ENCODE data around the gene SLC22A1.
"Not testable (repeated sequence)": the region's sequence is repeated elsewhere in the genome, so short reads cannot be mapped to it uniquely, and the experiment has no call there.

SLC22A1 gene

DNA sequence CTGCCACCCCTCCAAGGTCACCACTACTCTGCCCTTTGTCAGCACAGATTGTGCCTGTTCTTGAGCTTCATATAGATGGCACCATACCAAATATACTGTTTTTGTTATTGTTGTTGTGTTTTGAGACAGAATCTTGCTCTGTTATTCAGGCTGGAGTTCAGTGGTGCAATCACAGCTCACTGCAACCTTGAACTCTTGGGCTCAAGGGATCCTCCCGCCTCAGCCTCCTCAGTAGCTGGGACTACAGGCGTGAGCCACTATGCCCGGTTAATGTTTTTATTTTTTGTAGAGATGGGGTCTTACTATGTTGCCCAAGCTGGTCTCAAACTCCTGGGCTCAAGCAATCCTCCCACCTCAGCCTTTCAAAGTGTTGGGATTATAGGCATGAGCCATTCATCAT lies 18.9 kb downstream of the SLC22A1 start:
- DNase-seq, result not testable (repeated sequence)

DNA sequence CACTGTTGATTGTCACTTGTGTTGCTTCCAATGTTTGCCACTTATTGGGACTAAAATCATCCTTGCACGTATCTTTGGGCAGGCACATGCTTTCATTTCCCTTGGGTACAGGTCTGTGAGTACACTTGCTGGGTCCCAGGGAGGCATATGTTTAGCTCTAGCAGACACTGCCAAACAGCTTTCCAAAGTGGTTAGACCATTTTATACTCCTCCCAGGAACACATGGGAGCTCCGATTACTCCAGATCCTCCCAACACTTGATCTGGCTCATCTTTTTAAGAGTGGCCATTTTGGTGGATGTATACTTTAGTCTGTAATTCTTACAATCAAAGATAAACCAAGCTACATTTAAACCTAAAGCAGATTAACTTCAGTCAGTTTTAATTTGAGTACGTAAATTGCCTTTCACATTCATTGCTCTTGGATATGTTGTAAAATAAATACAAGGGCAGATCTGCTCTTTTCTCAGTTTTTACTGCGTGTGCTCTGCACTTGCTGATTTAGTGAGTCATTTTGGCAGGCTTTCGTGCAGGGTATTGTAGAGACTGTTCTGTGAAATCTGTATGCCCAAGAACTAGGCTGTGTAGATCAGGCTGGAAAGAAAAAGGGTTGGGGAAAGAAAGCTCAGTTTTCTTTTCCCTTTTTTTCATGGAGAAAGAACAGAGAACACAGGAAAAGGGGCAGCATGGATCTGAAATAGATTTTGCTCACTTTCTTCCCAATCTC lies 19.5 kb downstream of the SLC22A1 start:
- DNase-seq, result no peak

DNA sequence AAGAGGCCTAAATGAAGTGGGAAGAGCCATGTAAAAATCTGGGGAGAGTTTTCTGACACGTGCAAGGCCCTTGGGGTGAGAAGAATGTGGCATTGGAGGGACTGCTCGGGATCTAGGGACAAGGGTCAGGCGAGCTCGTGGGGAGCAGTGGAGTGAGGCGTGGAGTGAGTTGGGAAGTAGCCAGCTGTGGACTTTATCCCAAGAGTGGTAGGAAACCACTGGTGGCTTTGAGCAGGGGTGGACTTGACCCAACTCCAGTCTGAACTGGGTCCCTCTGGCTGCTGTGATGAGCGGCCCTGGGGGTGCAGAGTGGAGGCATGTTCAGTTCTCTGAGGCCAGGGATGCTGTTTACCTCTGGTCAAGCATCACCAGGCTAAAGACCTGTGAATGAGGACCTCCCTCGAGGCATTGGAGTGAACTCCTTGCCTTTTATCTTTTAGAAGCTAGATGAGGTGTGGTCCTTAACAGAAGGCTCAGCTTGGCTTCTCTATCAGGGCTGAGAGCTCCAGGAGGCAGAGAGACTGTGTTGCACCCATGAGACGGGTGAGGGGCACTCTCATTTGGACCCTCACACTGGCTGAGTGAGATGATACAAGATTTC lies 20.6 kb downstream of the SLC22A1 start:
- DNase-seq, result no peak

DNA sequence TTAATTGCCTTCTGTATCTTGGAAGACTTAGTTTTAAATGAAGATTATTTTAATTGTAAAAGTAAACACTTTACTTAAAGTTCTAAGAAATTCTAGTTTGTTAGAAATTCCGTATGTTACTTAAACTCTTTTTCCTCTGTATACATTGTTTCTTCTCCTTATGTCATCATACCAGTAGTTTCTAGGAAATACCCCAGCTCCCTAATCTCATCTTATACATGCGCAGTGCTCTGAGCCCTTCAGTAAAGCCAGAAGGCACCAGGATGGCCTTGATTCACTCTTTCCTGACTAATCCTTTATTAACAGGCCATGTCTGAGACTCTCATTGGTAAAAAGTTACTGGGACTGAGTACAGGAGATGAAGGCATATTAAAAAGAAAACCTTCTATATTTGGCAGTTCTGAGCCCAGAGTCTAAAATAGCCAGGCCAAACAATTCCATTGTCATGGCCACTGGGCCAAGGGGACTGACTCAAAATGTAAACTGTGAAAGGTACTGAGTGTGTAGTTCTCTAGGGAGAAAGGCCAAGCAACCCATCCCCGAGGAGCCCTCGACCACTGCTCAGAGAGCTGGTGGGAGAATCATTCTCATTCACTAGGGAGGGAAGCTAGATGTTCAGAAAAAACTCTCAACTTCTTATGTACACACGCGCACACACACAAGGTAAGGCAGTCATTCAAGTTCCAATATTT lies 25.0 kb downstream of the SLC22A1 start:
- DNase-seq, result no peak

DNA sequence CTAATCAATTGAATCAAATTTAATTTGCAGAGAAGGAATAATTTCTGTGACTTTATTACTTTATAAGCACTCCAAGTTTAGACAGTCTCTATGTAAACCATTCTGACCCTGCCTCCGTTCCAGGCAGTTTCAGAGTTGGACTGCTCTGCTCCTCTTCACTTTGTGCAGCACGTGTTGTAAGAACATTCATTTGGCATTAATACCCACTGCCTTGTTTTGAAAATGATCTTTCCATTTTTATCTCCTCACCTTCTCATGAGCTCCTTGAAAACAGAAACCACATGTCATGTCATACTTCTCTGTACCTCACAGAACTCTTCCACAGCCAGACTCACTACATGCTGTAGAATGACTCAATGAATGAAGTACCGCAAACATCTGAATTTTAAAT lies 25.5 kb downstream of the SLC22A1 start:
- DNase-seq, result no peak

DNA sequence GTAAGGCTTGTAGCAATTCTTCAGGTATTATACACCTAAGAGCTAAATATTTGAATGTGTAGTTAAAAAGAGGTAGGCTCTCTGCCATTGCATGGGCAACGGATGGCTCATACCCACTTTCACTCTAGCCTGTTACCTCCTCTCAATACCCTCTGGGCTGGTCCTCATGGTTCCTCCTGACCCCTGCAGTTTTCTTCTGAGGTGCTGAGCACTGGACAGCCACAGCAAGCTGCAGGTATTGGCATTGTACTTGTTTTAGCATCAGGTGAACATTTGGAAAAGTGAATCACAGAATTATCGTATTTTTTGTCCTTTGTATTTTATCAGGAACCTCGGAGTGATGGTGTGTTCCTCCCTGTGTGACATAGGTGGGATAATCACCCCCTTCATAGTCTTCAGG lies 32.9 kb downstream of the SLC22A1 start:
- DNase-seq, result no peak

DNA sequence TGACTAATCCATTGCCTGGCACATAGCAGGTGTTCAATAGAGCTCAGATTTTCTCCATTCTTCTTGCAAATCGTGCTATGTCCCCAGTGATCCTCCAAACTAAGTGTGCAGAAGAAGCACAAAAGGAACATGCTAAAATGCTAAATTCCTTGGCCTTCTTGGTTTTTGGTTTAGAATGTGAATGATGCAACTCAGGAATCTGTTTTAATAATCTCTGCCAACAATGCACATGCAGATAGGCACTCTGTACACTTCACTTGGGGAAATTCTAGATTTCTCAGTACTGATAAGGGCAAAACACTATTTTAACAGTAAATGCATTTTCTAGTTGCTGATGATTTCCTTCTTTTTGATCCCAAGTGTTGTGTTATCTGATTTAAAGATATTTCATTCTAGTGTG lies 35.2 kb downstream of the SLC22A1 start:
- no peak for DNase-seq

DNA sequence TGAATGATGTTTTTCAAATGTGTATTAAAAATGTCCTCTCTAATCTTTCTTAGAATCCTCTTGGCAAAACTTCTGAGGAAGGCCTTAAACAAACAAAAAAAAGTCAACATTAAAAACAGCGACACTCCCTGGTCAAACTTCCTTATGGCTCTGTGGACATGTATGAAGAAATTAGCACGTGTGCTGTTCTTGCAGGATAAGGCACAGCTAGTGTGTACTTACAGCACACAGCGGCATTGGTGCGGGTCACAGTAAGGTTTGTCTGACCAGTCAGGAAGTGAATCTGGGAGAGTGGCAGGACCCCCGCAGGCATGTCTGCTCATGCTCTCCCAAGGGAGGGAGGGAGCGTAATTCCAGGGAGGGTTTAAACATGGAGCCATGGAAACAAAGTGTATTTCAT lies 38.8 kb downstream of the SLC22A1 start:
- no peak for DNase-seq

DNA sequence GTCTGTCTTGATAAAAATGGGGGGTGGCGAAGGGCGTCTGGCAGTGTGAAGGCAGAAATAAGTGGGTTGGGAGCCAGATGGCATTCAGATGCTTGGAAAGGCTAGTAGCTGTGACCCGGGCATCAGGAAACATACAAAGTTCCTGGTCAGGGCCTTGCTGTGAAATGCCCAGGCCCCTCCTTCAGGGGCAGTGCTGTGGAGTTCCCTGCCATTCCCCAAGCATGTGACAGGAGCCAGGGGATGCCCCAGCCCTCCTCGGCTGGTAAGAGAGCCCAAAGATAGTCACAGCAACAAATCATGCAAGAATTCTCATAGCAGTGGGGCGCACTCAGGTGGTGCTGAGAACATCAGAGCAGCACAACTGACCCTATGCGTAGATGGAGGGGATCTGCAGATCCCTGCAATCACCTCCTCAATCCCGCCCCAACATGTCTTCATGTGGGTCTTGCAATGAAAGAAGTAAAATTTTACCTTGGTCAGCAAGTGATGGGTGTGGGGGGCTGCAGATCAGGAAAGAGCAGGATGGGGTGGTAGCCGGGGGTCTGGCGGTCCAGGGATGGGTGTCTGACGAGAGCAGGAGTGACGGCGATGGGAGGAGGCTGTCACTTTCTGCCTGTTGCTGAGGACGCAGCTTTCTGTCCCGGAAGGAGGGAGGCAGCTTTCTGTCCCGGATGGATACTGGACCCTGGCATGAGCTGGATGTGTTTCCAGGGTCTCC lies 39.5 kb downstream of the SLC22A1 start:
- no peak for DNase-seq

DNA sequence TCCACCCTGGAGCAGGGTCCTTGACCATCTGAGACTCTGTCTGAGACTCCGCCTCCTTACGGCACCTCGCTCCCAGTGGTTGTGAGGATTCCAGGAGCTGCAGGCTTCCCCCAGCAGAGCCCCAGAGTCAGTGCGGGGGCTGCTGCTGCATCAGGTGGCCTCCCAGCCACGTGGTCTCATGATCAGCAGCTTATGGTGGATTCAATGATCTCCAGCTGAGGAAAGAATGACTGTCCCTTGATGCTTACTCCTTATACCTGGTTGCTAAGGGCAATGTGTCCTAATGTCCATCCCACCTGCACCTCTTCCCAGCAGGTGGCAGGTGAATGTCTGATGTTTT lies 40.0 kb downstream of the SLC22A1 start:
- DNase-seq, result no peak

DNA sequence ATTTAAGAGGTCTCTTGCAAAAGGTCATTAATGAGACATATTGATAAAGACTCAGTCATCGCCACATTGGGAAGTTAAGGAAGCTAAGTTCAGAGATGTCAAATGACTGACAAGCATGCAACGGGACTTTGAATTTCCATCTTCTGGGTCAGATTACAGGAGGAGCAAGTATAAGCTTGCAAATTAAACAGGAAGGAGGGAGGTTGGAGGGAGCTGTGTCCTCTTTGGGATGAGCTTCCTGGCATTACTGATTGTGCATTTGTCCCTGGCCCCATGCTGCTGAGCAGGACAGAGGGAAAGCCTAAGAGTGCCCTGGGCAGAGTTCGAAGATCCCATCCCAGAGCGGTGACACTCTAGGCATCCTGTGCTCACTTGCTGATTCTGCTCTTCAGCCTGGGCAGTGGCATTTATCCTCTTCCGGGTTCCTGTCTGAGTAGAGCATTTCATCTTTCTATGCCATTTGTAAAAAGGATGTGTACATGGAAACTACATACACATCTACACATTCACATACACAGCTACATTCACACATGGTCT lies 40.5 kb downstream of the SLC22A1 start:
- no peak for DNase-seq

DNA sequence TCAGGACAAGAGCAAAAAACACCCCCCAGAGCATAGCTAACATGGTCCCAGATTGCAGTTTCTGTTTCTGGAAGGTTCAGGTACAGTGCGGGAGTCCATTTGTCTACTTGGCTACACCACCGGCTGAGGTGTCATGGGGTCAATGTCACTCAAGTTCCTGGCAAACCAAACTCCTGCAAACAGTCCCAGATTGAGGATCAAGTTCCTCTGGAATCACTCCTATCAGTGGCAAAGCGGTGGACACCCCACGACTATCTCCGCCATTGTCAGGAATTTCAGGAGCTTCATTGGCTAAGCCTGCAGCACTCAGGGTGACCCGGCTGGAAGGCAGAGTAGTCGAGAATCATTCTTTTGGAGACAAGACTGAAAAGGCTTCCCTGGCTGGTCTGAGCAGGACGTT lies 41.8 kb downstream of the SLC22A1 start:
- no peak for DNase-seq

DNA sequence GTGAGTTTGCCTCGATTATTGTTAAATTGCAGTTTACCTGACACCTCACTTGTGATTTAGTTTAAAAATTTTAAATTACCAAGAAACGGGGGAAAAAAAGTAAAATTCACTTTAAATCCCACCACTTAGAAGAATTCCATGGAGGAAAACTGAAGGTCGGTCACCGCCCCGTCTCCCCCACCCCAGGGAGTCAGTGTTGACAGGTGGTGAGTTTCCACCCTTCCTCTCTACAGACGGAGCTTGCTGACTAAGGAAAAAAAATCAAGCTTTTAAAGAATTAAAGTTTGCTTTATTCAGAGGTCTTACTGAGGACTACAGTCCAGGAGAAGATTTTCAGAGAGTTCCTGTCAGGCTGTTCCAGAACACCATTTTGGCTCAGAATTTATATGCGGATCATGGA lies 42.3 kb downstream of the SLC22A1 start:
- no peak for DNase-seq

DNA sequence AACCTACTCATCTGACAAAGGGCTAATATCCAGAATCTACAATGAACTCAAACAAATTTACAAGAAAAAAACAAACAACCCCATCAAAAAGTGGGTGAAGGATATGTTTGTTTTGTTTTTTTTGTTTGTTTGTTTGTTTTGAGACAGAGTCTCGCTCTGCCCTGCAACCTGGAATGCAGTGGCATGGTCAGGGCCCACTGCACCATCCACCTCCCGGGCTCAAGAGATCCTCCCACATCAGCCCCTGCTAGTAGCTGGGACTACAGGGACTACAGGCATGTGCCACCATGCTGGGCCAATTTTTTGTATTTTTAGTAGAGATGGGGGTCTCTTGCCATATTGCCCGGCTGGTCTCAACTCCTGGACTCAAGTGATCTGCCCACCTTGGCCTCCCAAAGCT lies 44.3 kb downstream of the SLC22A1 start:
- DNase-seq, result not testable (repeated sequence)

DNA sequence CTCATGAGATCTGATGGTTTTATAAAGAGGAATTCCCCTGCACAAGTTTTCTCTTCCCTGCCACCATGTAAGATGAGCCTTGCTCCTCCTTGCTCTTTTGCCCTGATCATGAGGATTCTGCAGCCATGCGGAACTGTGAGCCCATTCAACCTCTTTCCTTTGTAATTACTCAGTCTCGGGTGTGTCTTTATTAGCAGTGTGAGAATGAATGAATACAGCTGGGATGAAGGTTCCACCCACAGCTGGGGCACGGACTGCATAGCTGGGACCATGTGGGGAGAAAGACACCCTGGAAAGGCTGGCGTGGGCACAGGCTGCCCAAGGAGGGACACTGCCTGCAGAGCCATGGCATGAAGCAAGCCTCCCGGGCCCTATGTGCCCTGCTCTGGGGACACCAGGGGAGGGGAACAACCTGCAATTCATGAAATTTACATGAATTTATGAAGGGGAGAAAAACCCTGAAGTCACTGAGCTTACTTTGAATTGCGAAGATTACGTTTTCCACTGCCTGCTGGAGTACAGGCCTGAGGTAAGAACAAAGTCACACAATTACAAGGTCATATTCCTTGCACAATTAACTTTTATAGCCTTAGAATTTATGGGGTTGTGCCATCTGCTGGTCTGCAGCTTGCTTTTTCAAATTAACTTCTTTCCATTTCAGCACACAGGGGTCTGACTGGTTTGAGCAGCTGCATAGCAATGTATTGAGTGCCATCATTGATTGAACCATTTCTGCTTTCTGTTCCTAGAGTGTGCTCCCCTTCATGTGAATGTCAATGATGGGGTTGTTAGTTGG lies 46.2 kb downstream of the SLC22A1 start:
- no peak for DNase-seq

DNA sequence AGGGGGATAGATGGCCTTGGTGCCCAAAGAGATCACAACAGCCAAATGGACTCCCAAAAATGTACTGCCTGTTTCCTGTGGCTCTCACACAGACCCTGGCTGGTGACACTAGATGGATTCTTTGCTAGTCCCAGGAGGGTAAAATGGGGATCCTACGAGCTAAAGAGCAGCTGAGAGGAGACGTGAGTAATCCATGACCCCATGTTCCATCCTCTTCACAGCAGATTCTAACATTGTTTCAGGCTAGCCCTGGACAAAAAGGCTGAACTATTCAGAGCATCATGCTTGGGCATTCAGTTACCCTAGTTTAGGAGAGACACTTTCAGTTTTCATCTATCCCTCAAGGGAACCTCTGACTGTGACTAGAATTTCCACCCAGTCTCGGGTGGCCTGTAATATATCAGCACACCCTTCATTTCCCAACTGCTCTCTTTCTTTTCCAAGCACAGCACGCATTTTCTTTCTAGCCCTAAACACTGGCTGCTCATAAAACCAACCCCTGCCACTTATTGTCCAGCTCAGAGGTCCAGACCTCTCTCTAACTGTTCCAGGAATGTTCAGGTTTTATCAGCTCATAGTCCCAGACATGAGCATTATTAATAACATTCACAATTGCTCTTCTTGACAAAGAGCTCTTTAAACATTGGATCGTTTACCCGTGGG lies 48.5 kb downstream of the SLC22A1 start:
- no peak for DNase-seq

DNA sequence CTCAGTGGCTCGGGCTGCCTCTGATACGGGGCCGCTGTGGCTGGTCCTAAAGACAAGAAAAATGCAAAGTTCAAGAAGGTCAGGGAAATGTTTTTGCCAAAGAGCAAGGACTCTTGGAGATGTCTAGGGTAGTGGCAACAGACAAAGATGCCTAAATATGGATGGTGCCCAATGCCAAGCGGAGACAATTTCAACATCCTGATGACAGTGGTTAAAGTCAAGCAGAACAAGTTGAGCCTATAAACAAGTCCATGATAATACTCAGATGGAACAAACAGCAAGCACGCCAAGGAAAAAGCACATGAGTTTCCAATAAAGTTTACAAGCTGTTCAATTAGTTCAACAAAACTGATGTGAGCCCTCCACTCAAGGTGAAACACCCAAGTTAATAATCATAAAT lies 51.1 kb downstream of the SLC22A1 start:
- DNase-seq, result no peak

DNA sequence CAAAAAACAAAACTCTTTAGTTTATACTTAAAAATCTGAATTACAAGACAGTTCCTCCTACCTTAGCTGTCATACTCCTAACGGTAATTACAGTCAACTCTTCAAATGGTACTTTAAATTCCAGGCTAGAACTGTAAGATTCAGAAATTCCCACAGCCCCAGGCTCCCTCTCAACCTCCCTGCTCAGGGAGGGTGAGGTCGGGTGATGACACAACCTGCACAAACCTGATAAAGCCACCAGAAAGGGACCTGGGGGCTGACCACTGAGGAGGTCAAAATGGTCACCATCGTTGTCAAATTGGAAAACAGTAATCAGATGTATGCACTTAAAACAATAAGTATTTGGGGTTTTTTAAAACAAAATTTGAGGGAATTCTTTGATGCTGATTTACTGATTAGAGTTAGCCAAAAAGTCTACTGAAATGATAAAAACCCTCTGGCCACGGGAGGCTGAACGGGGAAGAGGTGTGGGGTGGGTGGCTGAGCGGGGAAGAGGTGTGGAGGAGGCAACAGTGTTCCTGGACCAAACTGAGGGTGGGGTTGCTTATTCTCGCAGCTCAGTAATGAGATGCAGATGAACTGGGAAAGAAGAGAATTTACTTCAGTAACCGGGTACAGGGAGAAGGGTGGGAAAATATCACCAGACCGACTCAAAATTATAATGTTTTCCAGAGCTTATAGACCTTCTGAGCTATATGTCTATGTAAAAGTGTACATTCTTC lies 52.4 kb downstream of the SLC22A1 start:
- no peak for DNase-seq

DNA sequence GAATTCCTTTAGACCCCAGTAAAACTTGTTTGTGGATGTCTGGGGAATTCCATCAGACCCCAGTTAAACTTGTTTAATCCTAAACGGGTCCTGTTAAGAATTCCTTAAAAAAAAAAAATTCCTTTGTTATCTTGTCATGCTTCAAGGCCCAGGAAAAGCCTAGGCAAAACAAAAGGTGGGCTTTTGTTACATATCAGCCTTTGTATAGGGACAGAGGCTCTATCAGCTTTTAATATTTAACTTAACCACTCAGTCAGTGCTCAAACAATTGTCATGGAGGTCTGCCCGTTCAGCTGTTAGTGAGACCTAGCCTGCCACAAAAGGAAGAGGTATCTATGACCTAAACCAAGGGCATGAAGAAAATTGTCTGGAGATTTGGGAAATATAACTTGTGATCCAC lies 53.1 kb downstream of the SLC22A1 start:
- DNase-seq, result no peak

DNA sequence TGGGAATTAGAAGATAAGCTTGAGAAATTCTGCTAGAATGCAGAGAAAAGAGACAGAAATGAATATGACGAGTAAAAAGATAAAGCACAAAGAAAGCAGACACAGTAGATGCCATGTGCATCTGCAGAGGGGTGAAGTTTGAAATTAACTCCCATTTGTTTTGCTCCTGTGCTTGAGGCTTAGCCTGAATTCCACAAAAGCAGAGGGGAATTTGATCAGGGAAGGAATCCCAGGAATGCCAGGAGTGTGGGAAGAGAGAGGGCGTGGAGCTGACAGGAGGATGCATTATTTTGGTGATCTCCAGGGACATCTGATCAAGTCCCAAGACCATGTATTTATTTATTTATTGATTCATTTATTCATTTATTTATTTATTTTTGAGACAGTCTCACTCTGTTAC lies 55.6 kb downstream of the SLC22A1 start:
- DNase-seq, result no peak

DNA sequence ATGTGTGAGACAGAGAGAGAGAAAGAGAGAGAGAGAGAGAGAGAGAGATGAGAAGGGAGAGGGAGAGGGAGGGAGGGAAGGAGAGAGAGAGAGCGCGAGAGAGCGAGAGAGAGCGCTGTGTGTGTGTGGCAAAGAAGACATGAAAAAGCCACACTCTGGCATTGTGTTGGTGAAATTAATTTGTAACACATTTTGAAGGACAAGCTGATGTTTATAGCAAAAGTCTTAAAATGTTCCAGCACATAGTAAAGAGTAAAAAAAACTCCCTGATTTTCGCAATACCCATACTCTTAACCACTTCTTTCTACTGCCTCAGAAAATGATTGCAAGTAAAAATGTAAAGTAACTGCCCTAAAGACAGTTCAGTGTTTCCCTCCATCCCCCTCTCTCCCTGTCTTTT lies 56.7 kb downstream of the SLC22A1 start:
- DNase-seq, result no peak

DNA sequence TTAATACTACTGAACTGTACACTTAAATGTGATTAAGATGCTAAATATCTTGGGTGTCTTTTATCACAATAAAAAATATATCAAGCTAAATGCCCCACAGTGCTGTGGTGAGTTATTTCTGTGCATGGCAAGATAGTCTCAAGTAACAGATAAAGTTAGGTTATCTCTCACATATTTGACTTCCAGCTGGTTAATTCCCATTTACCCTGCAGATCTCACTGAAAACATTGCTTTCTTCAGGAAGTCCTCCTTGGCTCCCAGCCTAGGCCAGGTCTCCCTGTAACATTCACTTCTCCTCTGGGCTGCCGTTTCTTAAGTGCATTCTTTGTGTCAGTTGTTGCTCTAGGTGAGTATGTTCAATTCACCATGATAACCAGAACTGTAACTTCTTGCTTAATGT lies 59.1 kb downstream of the SLC22A1 start:
- DNase-seq, result no peak
